ENCODE measurements around the gene ZNF346. TPM values are rescaled to one million over a fixed set of nuclear protein-coding genes. Genes with fewer than 3 reads are reported as not detected.
A peak's percentile ranks its signal among the peaks of the same experiment; 100 is the strongest.
"Not testable (repeated sequence)": the region's sequence is repeated elsewhere in the genome, so short reads cannot be mapped to it uniquely, and the experiment has no call there.

ZNF346 gene
- total and polyA plus RNA-seq, 3 donors from 2014 or later: 19.2 to 31.7 (median 31.1) TPM

- 79 to 87% methylated on average over 3 of the region's 3 CpGs for WGBS, 2 donors
- intact Hi-C loops (cut with DNase I; ENCODE audit: low total_unique reads): no loop called here
- H3K36me3 ChIP-seq (ENCODE audit: low read depth, missing control alignments): no peaks in the 10 kb centered on the region
- TF ChIP-seq CTCF (IDR thresholded peaks at IDR 0.05): no peak
- no peak for TF ChIP-seq POLR2A (IDR thresholded peaks at IDR 0.05)
- peak overlapping the region; percentile 12 to 67 for H3K27ac ChIP-seq
- DNase-seq: no peak
- no peaks in the 10 kb centered on the region for H3K27me3 ChIP-seq
- peaks cover 4% of the 10 kb centered on the region for H3K4me1 ChIP-seq
- no peaks in the 10 kb centered on the region for H3K9me3 ChIP-seq
- no peak overlapping the region for H3K4me3 ChIP-seq
Observed at GRCh38 chr5:176995122-176995490, 27.4 kb upstream of the ZNF346 start.

GRCh38 chr5:176995896-176996767 is 26.4 kb upstream of the ZNF346 start:
- TF ChIP-seq CTCF (IDR thresholded peaks at IDR 0.05) (no peak), POLR2A (IDR thresholded peaks at IDR 0.05) (no peak)
- Histone ChIP-seq H3K9me3 (no peaks in the 10 kb centered on the region), H3K36me3 (ENCODE audit: low read depth, missing control alignments) (no peaks in the 10 kb centered on the region), H3K4me1 (peaks cover 4% of the 10 kb centered on the region), H3K4me3 (no peak overlapping the region), H3K27me3 (no peaks in the 10 kb centered on the region), H3K27ac (peak overlapping the region in 1 of 2 donors; percentile 67)
- intact Hi-C loops (cut with DNase I; ENCODE audit: low total_unique reads): no loop called here
- no peak for DNase-seq
- 54 to 56% methylated on average over 4 of the region's 4 CpGs for WGBS, 2 donors

- intact Hi-C loops (cut with DNase I; ENCODE audit: low total_unique reads): no loop called here
- Histone ChIP-seq H3K4me3 (no peak overlapping the region), H3K27me3 (no peaks in the 10 kb centered on the region), H3K36me3 (ENCODE audit: low read depth, missing control alignments) (no peaks in the 10 kb centered on the region), H3K27ac (peak overlapping the region in 1 of 2 donors; percentile 67), H3K4me1 (peaks cover 4% of the 10 kb centered on the region), H3K9me3 (no peaks in the 10 kb centered on the region)
- DNase-seq: no peak
- 90% methylated on average over 5 of the region's 5 CpGs for WGBS, 2 donors
- TF ChIP-seq CTCF (IDR thresholded peaks at IDR 0.05) (no peak), POLR2A (IDR thresholded peaks at IDR 0.05) (no peak)
Observed at GRCh38 chr5:176996780-176997179, 25.7 kb upstream of the ZNF346 start.

- Histone ChIP-seq H3K27ac (no peak overlapping the region), H3K4me1 (peaks cover 4% of the 10 kb centered on the region), H3K9me3 (no peaks in the 10 kb centered on the region), H3K36me3 (ENCODE audit: low read depth, missing control alignments) (no peaks in the 10 kb centered on the region), H3K4me3 (no peak overlapping the region), H3K27me3 (no peaks in the 10 kb centered on the region)
- TF ChIP-seq CTCF (IDR thresholded peaks at IDR 0.05) (no peak), POLR2A (IDR thresholded peaks at IDR 0.05) (no peak)
- no peak for DNase-seq
- intact Hi-C loops (cut with DNase I; ENCODE audit: low total_unique reads): no loop called here
- 90 to 94% methylated on average over 5 of the region's 5 CpGs for WGBS, 2 donors
Observed at GRCh38 chr5:176998828-176999227, 23.7 kb upstream of the ZNF346 start.

- intact Hi-C loops (cut with DNase I; ENCODE audit: low total_unique reads); H3K36me3 ChIP-seq (ENCODE audit: low read depth, missing control alignments); H3K4me1 ChIP-seq; H3K9me3 ChIP-seq; H3K4me3 ChIP-seq; H3K27me3 ChIP-seq; DNase-seq; H3K27ac ChIP-seq: not testable (repeated sequence)
Observed at GRCh38 chr5:176999526-176999925, 23.0 kb upstream of the ZNF346 start.

Data from testis (tissue), 3 donors.